ENCODE data around the gene HEXIM1.

Gene HEXIM1

DNA sequence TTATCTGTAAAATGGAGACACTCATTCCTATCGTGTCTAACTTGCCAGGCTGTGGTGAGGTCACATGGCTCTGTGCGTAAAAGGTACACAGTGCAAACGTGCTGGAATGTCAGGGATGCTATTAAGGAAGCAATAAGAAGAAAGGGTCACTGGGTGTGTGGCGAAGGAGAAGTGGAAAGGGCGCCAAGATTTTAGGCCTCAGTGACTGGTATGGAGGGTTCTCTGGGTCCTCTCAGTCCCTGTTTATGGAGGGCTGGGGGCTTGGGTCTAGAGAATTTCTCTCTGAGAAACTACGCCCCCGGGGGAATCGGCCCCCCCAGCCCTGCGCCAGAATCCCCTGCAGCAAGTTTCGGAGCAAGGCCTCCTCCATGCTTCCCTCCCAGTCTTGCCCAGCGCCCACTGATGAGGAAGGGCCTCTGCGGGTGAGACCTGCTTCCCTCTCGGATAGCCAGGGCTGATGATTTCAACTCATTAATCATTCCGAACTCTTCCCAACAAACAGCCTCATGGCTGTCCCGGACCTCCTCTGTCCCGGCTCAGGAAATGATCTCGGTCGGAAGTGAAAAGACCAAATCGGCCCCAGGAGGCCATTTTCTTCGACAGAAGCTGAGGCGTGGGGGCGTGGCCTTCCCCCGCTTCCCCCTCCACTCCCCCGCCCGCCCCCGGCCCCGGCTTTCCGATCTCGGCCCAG is 1.2 kb upstream of the HEXIM1 start:
- peak; percentile 68 for DNase-seq (ENCODE audit: low spot score)

- DNase-seq (ENCODE audit: low spot score): peak; percentile 93
Measured at GRCh38 chr17:45147581-45148182, 593 bp upstream of the HEXIM1 start.

DNA sequence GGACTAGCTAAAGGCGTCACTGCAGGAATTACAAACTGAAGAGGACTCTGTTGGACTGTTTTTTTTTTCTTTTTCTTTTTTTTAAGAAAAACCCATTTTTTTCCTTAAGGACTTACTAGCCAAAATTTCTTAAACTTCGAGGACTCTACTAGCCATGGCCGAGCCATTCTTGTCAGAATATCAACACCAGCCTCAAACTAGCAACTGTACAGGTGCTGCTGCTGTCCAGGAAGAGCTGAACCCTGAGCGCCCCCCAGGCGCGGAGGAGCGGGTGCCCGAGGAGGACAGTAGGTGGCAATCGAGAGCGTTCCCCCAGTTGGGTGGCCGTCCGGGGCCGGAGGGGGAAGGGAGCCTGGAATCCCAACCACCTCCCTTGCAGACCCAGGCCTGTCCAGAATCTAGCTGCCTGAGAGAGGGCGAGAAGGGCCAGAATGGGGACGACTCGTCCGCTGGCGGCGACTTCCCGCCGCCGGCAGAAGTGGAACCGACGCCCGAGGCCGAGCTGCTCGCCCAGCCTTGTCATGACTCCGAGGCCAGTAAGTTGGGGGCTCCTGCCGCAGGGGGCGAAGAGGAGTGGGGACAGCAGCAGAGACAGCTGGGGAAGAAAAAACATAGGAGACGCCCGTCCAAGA is 878 bp downstream of the HEXIM1 start:
- DNase-seq (ENCODE audit: low spot score): peak; percentile 87

GRCh38 chr17:45149669-45150664 is 1.7 kb downstream of the HEXIM1 start:
- DNase-seq (ENCODE audit: low spot score): peak; percentile 66

DNA sequence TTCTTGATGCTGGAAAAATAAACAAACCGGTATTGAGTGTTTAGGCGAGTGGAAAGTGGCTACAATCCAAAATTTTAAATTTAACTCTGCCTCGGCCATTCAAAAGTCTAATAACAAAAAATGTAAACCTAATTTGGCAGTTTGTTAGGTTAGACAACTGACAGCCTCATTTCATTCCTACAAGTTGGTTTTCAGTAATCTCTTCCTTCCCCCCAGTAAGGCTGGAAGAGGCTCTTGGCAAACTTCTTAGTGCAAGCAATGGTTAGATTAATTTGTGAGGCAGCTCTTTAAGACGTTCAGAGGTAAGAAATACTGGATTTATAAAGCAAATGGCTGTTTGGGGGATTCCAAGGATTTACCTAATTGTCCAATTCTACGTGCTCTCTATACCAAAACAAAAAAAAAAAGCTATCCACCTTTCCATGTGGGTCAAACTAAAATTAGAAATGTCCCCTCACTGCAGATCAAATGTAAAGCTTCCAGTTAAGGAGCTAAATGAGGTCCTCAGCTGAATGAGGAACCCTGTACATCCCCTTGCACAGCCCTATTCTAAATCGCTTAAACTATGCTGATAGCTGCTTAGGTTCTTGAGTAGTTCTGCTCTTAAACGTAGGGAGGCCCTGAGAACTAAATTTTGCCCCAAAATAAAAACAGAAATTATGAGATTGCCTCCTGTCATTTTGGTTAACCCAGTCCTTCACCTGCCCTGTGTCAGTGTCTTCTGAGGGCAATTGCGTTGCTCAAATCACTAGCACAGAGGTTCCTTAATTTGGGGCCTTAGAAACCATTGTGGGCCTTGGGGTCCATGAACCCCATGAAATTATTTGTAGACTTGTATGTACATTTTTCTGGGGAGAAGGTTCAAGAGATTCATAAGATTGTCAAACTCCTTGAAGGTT is 2.9 kb downstream of the HEXIM1 start:
- no peak for DNase-seq (ENCODE audit: low spot score)

GRCh38 chr17:45155029-45155428 is 6.8 kb downstream of the HEXIM1 start:
- no peak for DNase-seq (ENCODE audit: low spot score)

DNA sequence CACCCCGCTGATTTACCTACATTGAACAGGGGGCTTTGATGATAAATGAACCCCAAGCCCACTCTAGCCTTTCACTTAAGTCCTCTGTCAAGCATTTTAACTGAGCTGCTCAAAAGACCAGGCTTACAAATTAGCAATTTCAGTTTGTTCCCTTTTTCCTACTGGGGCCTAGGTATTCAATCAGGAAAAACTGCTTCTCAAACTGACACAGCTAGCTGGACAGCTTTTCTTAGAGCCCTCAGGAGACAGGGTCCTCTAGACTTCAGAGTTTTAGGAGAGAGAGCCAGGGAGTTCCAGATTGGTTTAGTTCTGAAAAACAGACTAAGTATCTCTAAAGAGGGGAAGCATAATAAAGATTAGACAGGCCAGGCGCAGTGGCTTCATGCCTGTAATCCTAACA is 7.2 kb downstream of the HEXIM1 start:
- DNase-seq (ENCODE audit: low spot score): no peak

GRCh38 chr17:45156242-45156641 is 8.0 kb downstream of the HEXIM1 start:
- DNase-seq (ENCODE audit: low spot score): no peak

GRCh38 chr17:45160447-45161287 is 12.4 kb downstream of the HEXIM1 start:
- DNase-seq (ENCODE audit: low spot score): peak; percentile 54

DNA sequence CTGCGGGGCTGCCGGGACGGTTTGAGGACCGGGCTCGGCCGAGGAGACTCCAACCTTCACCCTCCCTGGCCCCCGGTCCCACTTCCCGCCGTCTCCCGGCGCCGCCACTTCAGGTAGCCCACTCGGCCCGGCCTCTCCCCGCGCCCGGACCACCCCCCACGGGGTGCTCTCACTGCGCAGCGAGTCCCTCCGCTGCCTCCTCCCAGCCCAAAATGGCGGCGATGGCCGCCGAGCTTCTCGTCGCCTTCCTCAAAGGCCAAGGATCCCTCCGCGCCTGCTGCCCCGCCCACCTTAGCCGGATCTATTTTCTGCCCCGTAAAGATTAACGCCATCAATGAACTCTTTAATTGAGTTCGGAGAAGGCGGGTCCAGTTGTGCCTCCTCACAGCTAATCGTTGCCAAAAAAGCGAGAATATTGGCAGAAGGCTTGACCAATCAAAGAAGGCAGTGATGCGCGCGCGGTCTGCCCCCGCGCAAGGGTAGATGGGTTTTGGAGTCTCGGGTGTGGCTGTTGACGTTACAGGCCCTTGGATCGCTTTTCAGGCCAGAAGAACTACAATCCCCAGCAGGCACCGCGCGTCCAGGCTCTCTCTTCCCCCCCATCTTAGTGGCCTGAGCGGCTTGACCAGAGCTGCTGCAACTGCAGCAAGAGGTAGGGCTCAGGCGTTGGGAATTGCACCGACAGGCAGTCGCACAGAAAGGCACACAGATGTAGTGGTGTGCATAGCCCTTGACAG is 13.2 kb downstream of the HEXIM1 start, which contains the start of gene HEXIM2:
HEXIM2 (plus strand) TSS at position 588 of the 737 bp plus-strand sequence. CDS start 919 bp downstream, outside the sequence.
- DNase-seq (ENCODE audit: low spot score): peak; percentile 100

- DNase-seq (ENCODE audit: low spot score): no peak
Measured at GRCh38 chr17:45162025-45162687, 13.9 kb downstream of the HEXIM1 start.

DNA sequence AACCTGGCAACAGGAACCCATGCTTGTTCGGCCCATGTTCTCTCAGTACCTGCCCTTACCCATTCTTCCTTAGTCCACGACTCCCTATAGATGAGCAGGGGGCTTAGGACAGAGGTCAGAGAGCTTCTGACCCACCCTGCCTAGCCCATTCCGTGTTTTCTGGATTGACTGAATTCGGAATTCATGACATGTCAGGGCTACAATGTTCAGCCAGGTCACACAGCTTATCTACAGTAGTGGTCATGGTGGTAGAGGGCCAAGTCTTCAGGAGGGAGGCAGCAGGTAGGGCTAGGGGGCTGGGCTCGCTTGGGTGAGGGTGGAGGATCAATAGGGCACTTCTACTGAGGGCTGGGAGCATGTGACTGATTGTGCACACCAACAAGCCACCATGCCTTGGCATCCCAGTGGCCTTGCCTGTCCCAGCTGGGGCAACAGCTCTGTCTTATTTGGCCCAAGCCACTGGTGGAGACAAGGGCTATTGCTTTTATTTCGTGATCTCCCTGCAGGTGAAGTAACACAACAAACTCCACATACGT is 16.5 kb downstream of the HEXIM1 start:
- DNase-seq (ENCODE audit: low spot score): no peak

- no peak for DNase-seq (ENCODE audit: low spot score)
Measured at GRCh38 chr17:45168991-45169752, 20.9 kb downstream of the HEXIM1 start.

DNA sequence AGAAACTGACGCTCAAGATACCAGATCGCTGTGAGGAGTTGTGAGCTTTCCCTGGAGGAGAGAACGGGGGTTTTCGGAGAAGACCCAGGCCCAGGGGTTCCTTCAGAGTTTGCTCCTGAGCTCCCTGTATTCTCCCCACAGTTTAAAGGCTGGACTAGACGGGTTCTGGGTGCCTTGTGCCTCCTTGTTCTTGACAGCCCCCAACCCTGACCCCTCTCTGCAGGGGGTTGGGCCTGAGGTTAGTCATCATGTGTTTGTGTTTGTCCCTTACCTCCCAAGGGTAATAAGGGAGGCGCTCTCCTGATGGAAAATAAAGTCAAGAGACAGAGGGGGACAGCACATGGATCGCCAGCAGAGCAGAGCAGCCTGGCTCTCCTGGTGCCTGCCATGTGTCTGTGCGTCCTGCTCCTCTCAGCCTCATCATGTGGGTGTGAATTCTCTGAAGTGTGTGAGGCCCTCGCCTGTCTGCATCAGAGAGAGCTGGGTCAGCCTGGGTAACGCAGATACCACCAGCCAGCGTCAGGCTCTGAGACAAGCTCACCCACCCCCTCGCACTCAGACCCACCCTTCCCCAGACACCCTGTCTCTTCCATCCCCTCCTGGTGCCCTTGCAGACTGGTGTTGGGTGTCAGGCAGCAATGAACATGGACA is 22.1 kb downstream of the HEXIM1 start:
- DNase-seq (ENCODE audit: low spot score): no peak

GRCh38 chr17:45170931-45171337 is 22.7 kb downstream of the HEXIM1 start:
- DNase-seq (ENCODE audit: low spot score): peak; percentile 24

- DNase-seq (ENCODE audit: low spot score): no peak
Measured at GRCh38 chr17:45171338-45172231, 23.3 kb downstream of the HEXIM1 start.
